GM23338 (cell line): Measurements from ENCODE around the gene RUFY1. TPM values are rescaled to one million over a fixed set of nuclear protein-coding genes. Genes with fewer than 3 reads are reported as not detected.

Source experiments
- ATAC-seq: fragments of 200-7000 bp; cut with Tn5 transposase; 3 replicates; pipeline ENCODE4 v1.9.1; 2020
- DNase-seq: peaks from one replicate; pipeline ENCODE4 v3.0.0-alpha.2; 2015; ENCODE audit warnings: low spot score
- H2AFZ ChIP-seq: fragments of 200-600 bp; sonication (generic); 2 replicates; pipeline ENCODE4 v1.8.0; 2016; ENCODE audit warnings: antibody characterized with exemption, mild to moderate bottlenecking, moderate library complexity
- H3F3A ChIP-seq: fragments of 200-600 bp; sonication (generic); replicated peaks from 2 replicates; pipeline ENCODE4 v1.8.0; 2017; ENCODE audit warnings: antibody characterized with exemption, mixed run types, low read depth
- H3K27ac ChIP-seq: fragments of 200-600 bp; sonication (generic); 2 replicates; pipeline ENCODE4 v1.6.1; 2016; ENCODE audit warnings: low read depth
- H3K27me3 ChIP-seq: fragments of 200-600 bp; sonication (generic); 2 replicates; pipeline ENCODE4 v1.8.0; 2016; ENCODE audit warnings: mild to moderate bottlenecking, mixed run types, moderate library complexity; ENCODE audit not compliant: insufficient read depth
- H3K36me3 ChIP-seq: fragments of 200-600 bp; sonication (generic); 2 replicates; pipeline ENCODE4 v1.8.0; 2016; ENCODE audit warnings: mild to moderate bottlenecking; ENCODE audit not compliant: insufficient read depth
- H3K4me1 ChIP-seq: fragments of 200-600 bp; sonication (generic); 2 replicates; pipeline ENCODE4 v1.8.0; 2016; ENCODE audit warnings: mild to moderate bottlenecking, moderate library complexity; ENCODE audit not compliant: insufficient read depth
- H3K4me2 ChIP-seq: fragments of 200-600 bp; sonication (generic); 2 replicates; pipeline ENCODE4 v1.7.1; 2017; ENCODE audit warnings: mixed run types
- H3K4me3 ChIP-seq: fragments of 200-600 bp; sonication (generic); 2 replicates; pipeline ENCODE4 v1.6.1; 2016; ENCODE audit warnings: mixed run types
- H3K79me2 ChIP-seq: fragments of 200-600 bp; sonication (generic); replicated peaks from 2 replicates; pipeline ENCODE4 v1.8.0; 2017; ENCODE audit warnings: mild to moderate bottlenecking; ENCODE audit not compliant: insufficient read depth
- H3K9me2 ChIP-seq: fragments of 200-600 bp; sonication (generic); 2 replicates; pipeline ENCODE4 v1.8.0; 2017; ENCODE audit not compliant: insufficient read depth
- H4K20me1 ChIP-seq: fragments of 200-600 bp; sonication (generic); replicated peaks from 2 replicates; pipeline ENCODE4 v1.8.0; 2017; ENCODE audit warnings: mild to moderate bottlenecking; ENCODE audit not compliant: insufficient read depth
- H3K27ac Mint-ChIP-seq: 2 replicates; pipeline ENCODE4 v1.8.0; 2020; ENCODE audit warnings: inconsistent platforms, mild to moderate bottlenecking, moderate library complexity, mixed read lengths
- H3K27me3 Mint-ChIP-seq: 3 replicates; pipeline ENCODE4 v1.8.0; 2022; ENCODE audit warnings: low read depth, mild to moderate bottlenecking, moderate library complexity, mixed read lengths, inconsistent platforms; ENCODE audit not compliant: insufficient read depth, poor library complexity
- H3K36me3 Mint-ChIP-seq: 3 replicates; pipeline ENCODE4 v1.8.0; 2021; ENCODE audit warnings: low read depth, mild to moderate bottlenecking, inconsistent platforms, moderate library complexity, mixed read lengths
- H3K4me1 Mint-ChIP-seq: 3 replicates; pipeline ENCODE4 v1.8.0; 2020; ENCODE audit warnings: mild to moderate bottlenecking, inconsistent platforms, mixed read lengths
- H3K4me3 Mint-ChIP-seq: 3 replicates; pipeline ENCODE4 v1.8.0; 2021; ENCODE audit warnings: moderate library complexity, mild to moderate bottlenecking, inconsistent platforms, mixed read lengths
- H3K9me3 Mint-ChIP-seq: 3 replicates; pipeline ENCODE4 v1.8.0; 2020; ENCODE audit warnings: moderate library complexity, mild to moderate bottlenecking, inconsistent platforms, mixed read lengths
- CREB1 ChIP-seq: fragments of 250-450 bp; sonication (Bioruptor Pico); IDR thresholded peaks from 2 replicates; pipeline ENCODE4 v1.5.0; 2020; ENCODE audit warnings: low read depth, mild to moderate bottlenecking, moderate library complexity
- CTCF ChIP-seq, 2 experiments: fragments of 200-600 bp in 1 of 2; sonication (generic) in 1 of 2; conservative IDR thresholded peaks; 2 replicates each; pipeline versions ENCODE4 v1.5.1 to v1.6.1; 2016 to 2017; ENCODE audit warnings: antibody characterized with exemption in 2 of 2, low read depth in 2 of 2, mild to moderate bottlenecking in 2 of 2, moderate library complexity in 1 of 2
- ETS1 ChIP-seq: IDR thresholded peaks from 2 replicates; pipeline ENCODE4 v1.6.1; 2016; ENCODE audit warnings: antibody characterized with exemption
- EZH2 ChIP-seq: fragments of 200-600 bp; sonication (generic); IDR thresholded peaks from one replicate; pipeline ENCODE4 v1.8.0; 2017; ENCODE audit warnings: antibody characterized with exemption, mild to moderate bottlenecking, low read depth; ENCODE audit not compliant: unreplicated experiment
- EZH2phosphoT487 ChIP-seq: fragments of 200-600 bp; sonication (generic); IDR thresholded peaks from one replicate; pipeline ENCODE4 v1.8.1; 2018; ENCODE audit warnings: antibody characterized with exemption; ENCODE audit not compliant: unreplicated experiment
- JUNB ChIP-seq: IDR thresholded peaks from one replicate; pipeline ENCODE4 v1.6.1; 2016; ENCODE audit warnings: antibody characterized with exemption; ENCODE audit not compliant: unreplicated experiment
- NANOG ChIP-seq: IDR thresholded peaks from 2 replicates; pipeline ENCODE4 v1.6.1; 2016; ENCODE audit warnings: antibody characterized with exemption, borderline replicate concordance
- POLR2AphosphoS5 ChIP-seq: IDR thresholded peaks from 2 replicates; pipeline ENCODE4 v1.6.1; 2016; ENCODE audit warnings: antibody characterized with exemption, low read depth
- REST ChIP-seq: IDR thresholded peaks from one replicate; pipeline ENCODE4 v1.6.1; 2018; ENCODE audit warnings: antibody characterized with exemption; ENCODE audit not compliant: unreplicated experiment
- STAT1 ChIP-seq: IDR thresholded peaks from one replicate; pipeline ENCODE4 v1.6.1; 2016; ENCODE audit warnings: antibody characterized with exemption; ENCODE audit not compliant: unreplicated experiment
- ZNF114 ChIP-seq: fragments of 250-450 bp; sonication (Bioruptor Pico); IDR thresholded peaks from 2 replicates; pipeline ENCODE4 v1.5.0; 2020; ENCODE audit warnings: mild to moderate bottlenecking, moderate library complexity
- ZNF331 ChIP-seq: fragments of 250-450 bp; sonication (Bioruptor Pico); IDR thresholded peaks from 2 replicates; pipeline ENCODE4 v1.5.0; 2020; ENCODE audit warnings: low read depth, mild to moderate bottlenecking, moderate library complexity
- ZNF462 ChIP-seq: fragments of 250-450 bp; sonication (Bioruptor Pico); IDR thresholded peaks from 2 replicates; pipeline ENCODE4 v1.5.0; 2020; ENCODE audit warnings: mild to moderate bottlenecking, moderate library complexity
- polyA plus RNA-seq: library from polyadenylated mRNA; unstranded; fragments of >200 nt; fragmentation: Nextera tagmentation; extraction: Ambion mirVana; gene quantifications from 2 replicates; pipeline ENCODE4 v1.2.1, GENCODE V29; 2016
- total RNA-seq: library from RNA; depleted of rRNA; stranded (reverse); fragments of >200 nt; shearing (Covaris generic); gene quantifications from 2 replicates; pipeline ENCODE4 v1.2.3, GENCODE V29; 2014

Gene RUFY1
- total and polyA plus RNA-seq, 2 experiments from 2014 or later = 25.3 to 31.6 TPM

- Histone ChIP-seq H3K36me3 (peaks cover 31% of the 10 kb centered on the region), H3K4me1 (no peaks in the 10 kb centered on the region), H3K27ac (no peak overlapping the region), H3F3A (no peaks in the 10 kb centered on the region), H3K9me2 (no peaks in the 10 kb centered on the region), H3K79me2 (no peaks in the 10 kb centered on the region), H3K4me3 (no peak overlapping the region), H3K4me2 (no peak overlapping the region), H3K27me3 (no peaks in the 10 kb centered on the region), H4K20me1 (0 out of 2 replicates have a peak, but pooled peaks cover 3% of the 10 kb centered on the region), H2AFZ (no peak overlapping the region)
- Mint-ChIP-seq H3K36me3 (peaks cover 60% of the 10 kb centered on the region), H3K4me1 (no peaks in the 10 kb centered on the region), H3K27me3 (peaks cover 5% of the 10 kb centered on the region), H3K9me3 (no peaks in the 10 kb centered on the region), H3K4me3 (no peak overlapping the region), H3K27ac (no peak overlapping the region)
- TF ChIP-seq ZNF114 (no peak), EZH2phosphoT487 (no peak), REST (no peak), NANOG (no peak), ZNF331 (CRISPR knock-in tag) (no peak), POLR2AphosphoS5 (no peak), ZNF462 (CRISPR knock-in tag) (no peak), STAT1 (no peak), JUNB (no peak), EZH2 (no peak), ETS1 (no peak), CREB1 (CRISPR knock-in tag) (no peak), CTCF (conservative IDR thresholded peaks at IDR 0.05; ENCODE audit: low read depth in 2 of 2) (no peak)
- DNase-seq (no peak), ATAC-seq (peak; percentile 28; the same call in 1 of the 3 replicates)
These were observed 35.6 kb downstream of the RUFY1 start for GRCh38 chr5:179585941-179586401.
